Calu3 (cell line): ENCODE measurements around the gene F5. TPM values are rescaled to one million over a fixed set of nuclear protein-coding genes. Genes with fewer than 3 reads are reported as not detected.

Source experiments
- BruUV-seq: library from RNA; stranded (reverse); fragments of 400-500 nt; replicated peaks from 2 replicates; lab custom pipeline; 2021; lab: Mats Ljungman, UMichigan
- CTCF ChIA-PET: fragments of 300-600 bp; sonication (Branson Sonifier 250); formaldehyde crosslinking; loops from one replicate; lab custom pipeline; 2022; ENCODE audit warnings: antibody characterized with exemption; lab: Charles Lee
- DNase-seq: peaks from one replicate; pipeline ENCODE4 v3.0.0; 2022
- H3K27ac Mint-ChIP-seq: one replicate; pipeline ENCODE4 v1.8.0; 2022; ENCODE audit warnings: mixed read lengths; ENCODE audit not compliant: unreplicated experiment
- H3K27me3 Mint-ChIP-seq: one replicate; pipeline ENCODE4 v1.8.0; 2022; ENCODE audit warnings: mixed read lengths; ENCODE audit not compliant: unreplicated experiment
- H3K36me3 Mint-ChIP-seq: one replicate; pipeline ENCODE4 v1.8.0; 2022; ENCODE audit warnings: mild to moderate bottlenecking, moderate library complexity, mixed read lengths; ENCODE audit not compliant: insufficient read depth, unreplicated experiment
- H3K4me1 Mint-ChIP-seq: one replicate; pipeline ENCODE4 v1.8.0; 2022; ENCODE audit warnings: mild to moderate bottlenecking, low read depth, mixed read lengths; ENCODE audit not compliant: unreplicated experiment
- H3K4me3 Mint-ChIP-seq: one replicate; pipeline ENCODE4 v1.8.0; 2022; ENCODE audit warnings: mild to moderate bottlenecking, low read depth, moderate library complexity, mixed read lengths; ENCODE audit not compliant: unreplicated experiment
- H3K9me3 Mint-ChIP-seq: one replicate; pipeline ENCODE4 v1.8.0; 2022; ENCODE audit warnings: low read depth, mixed read lengths; ENCODE audit not compliant: unreplicated experiment
- CTCF ChIP-seq: fragments of 200-600 bp; IDR thresholded peaks from one replicate; pipeline ENCODE4 v1.8.0; 2022; ENCODE audit warnings: antibody characterized with exemption; ENCODE audit not compliant: unreplicated experiment
- intact Hi-C: fragments of 100-400 bp; cut with micrococcal nuclease; formaldehyde crosslinking; loops from one replicate; pipeline ENCODE4 v1.10.0; 2022; ENCODE audit not compliant: unreplicated experiment
- total RNA-seq: library from RNA; stranded (reverse); gene quantifications from 2 replicates; pipeline ENCODE4 v1.2.3, GENCODE V29; 2022

Gene F5
- total RNA-seq, 1 experiment from 2014 or later, result 8.1 TPM

- peaks cover 52% of the 10 kb centered on the region for H3K4me1 Mint-ChIP-seq
- no peaks in the 10 kb centered on the region for H3K9me3 Mint-ChIP-seq
- CTCF ChIA-PET, result interaction anchor here (1.9 to 3.1 kb wide), 2 partner anchors 22 to 59 kb away, joined by 15 to 25 read pairs; no protein-coding TSS in a partner anchor
- H3K4me3 Mint-ChIP-seq, result peak overlapping the region; percentile 87
- H3K27ac Mint-ChIP-seq, result peak overlapping the region; percentile 99
- no peak for DNase-seq
- TF ChIP-seq CTCF, result no peak
- H3K27me3 Mint-ChIP-seq, result no peaks in the 10 kb centered on the region
- intact Hi-C loops, result loop anchor here (2.0 to 5.0 kb wide), 3 partner anchors 22 to 52 kb away; no protein-coding TSS in a partner anchor
- no TSS peak for BruUV-seq
- H3K36me3 Mint-ChIP-seq, result peaks cover 57% of the 10 kb centered on the region
These were observed 99.1 kb downstream of the F5 start for GRCh38 chr1:169487133-169487532.

- Mint-ChIP-seq H3K27ac (peak overlapping the region; percentile 99), H3K4me1 (peaks cover 55% of the 10 kb centered on the region), H3K9me3 (no peaks in the 10 kb centered on the region), H3K27me3 (no peaks in the 10 kb centered on the region), H3K36me3 (peaks cover 57% of the 10 kb centered on the region), H3K4me3 (peak overlapping the region; percentile 87)
- TF ChIP-seq CTCF, result no peak
- no peak for DNase-seq
- TSS peak; percentile 85 for BruUV-seq
- CTCF ChIA-PET, result interaction anchor here (1.1 to 3.1 kb wide), 7 partner anchors 10 to 226 kb away, joined by 3 to 25 read pairs (median 7); partner anchors contain the start of genes BLZF1, F5 and NME7
- intact Hi-C loops, result loop anchor here (1.0 to 5.0 kb wide), 4 partner anchors 22 to 60 kb away; no protein-coding TSS in a partner anchor
These were observed 99.8 kb downstream of the F5 start for GRCh38 chr1:169486281-169487051.

GRCh38 chr1:169485431-169486280 lies 100.6 kb downstream of the F5 start, which contains the start of gene SLC19A2:
Gene SLC19A2, minus strand, starts transcription at chr1:169485944. Its CDS starts 178 bp downstream, at chr1:169485766.
- intact Hi-C loops, result loop anchor here (1.0 to 5.0 kb wide), 4 partner anchors 23 to 61 kb away; no protein-coding TSS in a partner anchor
- CTCF ChIA-PET, result interaction anchor here (0.8 to 3.1 kb wide), 8 partner anchors 11 to 226 kb away, joined by 3 to 25 read pairs (median 6); partner anchors contain the start of genes BLZF1, F5 and NME7
- Mint-ChIP-seq H3K27me3 (no peaks in the 10 kb centered on the region), H3K27ac (peak within 1 kb of the TSS; percentile 99), H3K4me3 (peak within 1 kb of the TSS; percentile 87), H3K9me3 (no peaks in the 10 kb centered on the region), H3K4me1 (peaks cover 63% of the 10 kb centered on the region), H3K36me3 (peaks cover 57% of the 10 kb centered on the region)
- peak; percentile 99 for DNase-seq
- peak; percentile 49 for TF ChIP-seq CTCF
- BruUV-seq, result no TSS peak
